OCI-LY1 (cell line): ENCODE data around the gene ZBTB46.

Source experiments
- H2AFZ ChIP-seq: fragments of 200-600 bp; sonication (generic), shearing (Covaris generic); 2 replicates; pipeline ENCODE4 v1.6.0; 2014; ENCODE audit warnings: antibody characterized with exemption, mild to moderate bottlenecking, low read length
- H3F3A ChIP-seq: fragments of 200-600 bp; sonication (generic), shearing (Covaris generic); 2 replicates; pipeline ENCODE4 v1.6.0; 2014; ENCODE audit warnings: mild to moderate bottlenecking, antibody characterized with exemption, low read length, moderate library complexity; ENCODE audit not compliant: insufficient read depth
- H3K27ac ChIP-seq: fragments of 200-600 bp; sonication (generic); 2 replicates; pipeline ENCODE4 v1.5.1; 2014; ENCODE audit warnings: low read length, mixed run types, mild to moderate bottlenecking, low read depth; ENCODE audit not compliant: poor library complexity, severe bottlenecking
- H3K27me3 ChIP-seq: fragments of 200-600 bp; sonication (generic); 2 replicates; pipeline ENCODE4 v1.6.0; 2014; ENCODE audit warnings: antibody characterized with exemption, mild to moderate bottlenecking, low read length, moderate library complexity; ENCODE audit not compliant: insufficient read depth
- H3K36me3 ChIP-seq: fragments of 200-600 bp; sonication (generic); 2 replicates; pipeline ENCODE4 v1.6.1; 2014; ENCODE audit warnings: mild to moderate bottlenecking, antibody characterized with exemption, low read length, moderate library complexity, mixed read lengths; ENCODE audit not compliant: insufficient read depth
- H3K4me1 ChIP-seq: fragments of 200-600 bp; sonication (generic); 2 replicates; pipeline ENCODE4 v1.5.1; 2014; ENCODE audit warnings: mild to moderate bottlenecking, low read length, moderate library complexity; ENCODE audit not compliant: insufficient read depth, severe bottlenecking
- H3K4me2 ChIP-seq: fragments of 200-600 bp; sonication (generic), shearing (Covaris generic); 2 replicates; pipeline ENCODE4 v1.6.1; 2014; ENCODE audit warnings: low read length
- H3K4me3 ChIP-seq: fragments of 200-600 bp; sonication (generic); 2 replicates; pipeline ENCODE4 v1.5.1; 2014; ENCODE audit warnings: low read length, low read depth, mild to moderate bottlenecking, mixed read lengths; ENCODE audit not compliant: poor library complexity, severe bottlenecking
- H3K79me2 ChIP-seq: fragments of 200-600 bp; shearing (Covaris generic); 2 replicates; pipeline ENCODE4 v1.6.1; 2016; ENCODE audit warnings: mixed run types, low read length, mixed read lengths; ENCODE audit not compliant: insufficient read depth
- H3K9ac ChIP-seq: fragments of 200-600 bp; sonication (generic), shearing (Covaris generic); 2 replicates; pipeline ENCODE4 v1.6.1; 2014; ENCODE audit warnings: mild to moderate bottlenecking, low read length, mixed read lengths
- H3K9me2 ChIP-seq: fragments of 200-600 bp; sonication (generic), shearing (Covaris generic); 2 replicates; pipeline ENCODE4 v1.6.1; 2014; ENCODE audit warnings: low read depth, mild to moderate bottlenecking, low read length, mixed read lengths
- H3K9me3 ChIP-seq: fragments of 200-600 bp; shearing (Covaris generic); 2 replicates; pipeline ENCODE4 v1.6.1; 2014; ENCODE audit warnings: low read length, mixed read lengths
- H4K20me1 ChIP-seq: fragments of 200-600 bp; sonication (generic), shearing (Covaris generic); 2 replicates; pipeline ENCODE4 v1.6.0; 2016; ENCODE audit warnings: mild to moderate bottlenecking, low read length; ENCODE audit not compliant: insufficient read depth
- CTCF ChIP-seq: fragments of 200-600 bp; sonication (generic), shearing (Covaris generic); IDR thresholded peaks from 2 replicates; pipeline ENCODE4 v1.5.1; 2017; ENCODE audit warnings: mild to moderate bottlenecking, antibody characterized with exemption, low read length, moderate library complexity, mixed read lengths
- EZH2 ChIP-seq: fragments of 200-600 bp; sonication (generic), shearing (Covaris generic); IDR thresholded peaks from 2 replicates; pipeline ENCODE4 v1.8.0; 2017; ENCODE audit warnings: borderline replicate concordance, mixed run types, mild to moderate bottlenecking, antibody characterized with exemption, low read length, moderate library complexity, mixed read lengths

ZBTB46 gene

GRCh38 chr20:63792866-63793265 is 38.2 kb downstream of the ZBTB46 start:
- Histone ChIP-seq H3K9ac (no peak overlapping the region), H4K20me1 (no peaks in the 10 kb centered on the region), H3K27me3 (peaks cover 8% of the 10 kb centered on the region), H3K9me2 (no peaks in the 10 kb centered on the region), H3K79me2 (no peaks in the 10 kb centered on the region), H2AFZ (no peak overlapping the region), H3K9me3 (no peaks in the 10 kb centered on the region), H3K4me3 (no peak overlapping the region), H3K36me3 (no peaks in the 10 kb centered on the region), H3K4me1 (no peaks in the 10 kb centered on the region), H3K4me2 (no peak overlapping the region), H3F3A (no peaks in the 10 kb centered on the region), H3K27ac (no peak overlapping the region)
- TF ChIP-seq EZH2 (no peak), CTCF (no peak)

- Histone ChIP-seq H3K9ac (no peak overlapping the region), H3K27ac (no peak overlapping the region), H3K9me3 (no peaks in the 10 kb centered on the region), H3K4me2 (no peak overlapping the region), H4K20me1 (no peaks in the 10 kb centered on the region), H3K79me2 (no peaks in the 10 kb centered on the region), H3K4me1 (no peaks in the 10 kb centered on the region), H2AFZ (no peak overlapping the region), H3K36me3 (no peaks in the 10 kb centered on the region), H3K9me2 (no peaks in the 10 kb centered on the region), H3K4me3 (no peak overlapping the region), H3F3A (no peaks in the 10 kb centered on the region), H3K27me3 (peaks cover 8% of the 10 kb centered on the region)
- no peak for TF ChIP-seq EZH2
- no peak for TF ChIP-seq CTCF
These were observed 39.4 kb downstream of the ZBTB46 start for GRCh38 chr20:63791497-63792156.

- Histone ChIP-seq H3K9me2 (no peaks in the 10 kb centered on the region), H3K4me2 (no peak overlapping the region), H3K27me3 (peaks cover 9% of the 10 kb centered on the region), H3K4me1 (no peaks in the 10 kb centered on the region), H3K79me2 (no peaks in the 10 kb centered on the region), H2AFZ (no peak overlapping the region), H3K27ac (no peak overlapping the region), H3K4me3 (no peak overlapping the region), H3F3A (no peaks in the 10 kb centered on the region), H3K9me3 (no peaks in the 10 kb centered on the region), H4K20me1 (no peaks in the 10 kb centered on the region), H3K36me3 (no peaks in the 10 kb centered on the region), H3K9ac (no peak overlapping the region)
- no peak for TF ChIP-seq CTCF
- no peak for TF ChIP-seq EZH2
These were observed 40.4 kb downstream of the ZBTB46 start for GRCh38 chr20:63790572-63791168.
